Measurements from ENCODE around the gene CGB7.
"Not testable (repeated sequence)": the region's sequence is repeated elsewhere in the genome, so short reads cannot be mapped to it uniquely, and the experiment has no call there.

CGB7 gene

DNA sequence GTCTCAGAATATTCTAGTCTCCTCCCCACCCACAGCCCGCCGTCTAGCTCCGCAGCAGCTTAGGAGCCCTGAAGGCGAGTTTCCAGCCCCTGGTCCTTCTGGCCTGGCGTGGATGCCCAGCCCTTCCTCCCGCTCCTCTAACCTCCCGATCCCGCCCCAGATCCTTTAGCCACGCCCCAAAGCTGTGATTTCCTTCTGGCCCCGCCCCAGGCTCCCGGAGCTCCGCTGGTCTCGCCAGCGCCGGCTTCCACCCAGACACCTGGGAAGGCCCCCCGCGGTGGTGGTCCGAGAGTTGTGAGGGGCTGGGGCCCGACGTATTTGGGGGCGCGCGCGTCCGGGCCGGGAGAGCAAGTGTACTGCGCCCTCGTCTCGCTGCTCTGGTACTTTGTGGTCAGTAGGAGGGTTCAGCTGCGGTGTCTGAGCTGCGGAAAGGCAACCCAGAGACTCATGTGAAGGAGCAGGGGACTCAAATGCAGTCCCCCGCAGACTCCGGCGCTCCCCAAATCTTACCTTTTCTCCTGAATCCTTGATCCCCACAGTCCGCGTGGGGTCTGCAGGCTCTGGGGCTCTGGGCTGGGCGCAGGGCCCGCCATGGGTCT, at the start of gene CGB7:
Gene CGB7, minus strand, starts transcription at position 114 of the 599 bp plus-strand sequence. CDS start 2,374 bp downstream, outside the sequence.
- DNase-seq: peak; percentile 31 to 34

DNA sequence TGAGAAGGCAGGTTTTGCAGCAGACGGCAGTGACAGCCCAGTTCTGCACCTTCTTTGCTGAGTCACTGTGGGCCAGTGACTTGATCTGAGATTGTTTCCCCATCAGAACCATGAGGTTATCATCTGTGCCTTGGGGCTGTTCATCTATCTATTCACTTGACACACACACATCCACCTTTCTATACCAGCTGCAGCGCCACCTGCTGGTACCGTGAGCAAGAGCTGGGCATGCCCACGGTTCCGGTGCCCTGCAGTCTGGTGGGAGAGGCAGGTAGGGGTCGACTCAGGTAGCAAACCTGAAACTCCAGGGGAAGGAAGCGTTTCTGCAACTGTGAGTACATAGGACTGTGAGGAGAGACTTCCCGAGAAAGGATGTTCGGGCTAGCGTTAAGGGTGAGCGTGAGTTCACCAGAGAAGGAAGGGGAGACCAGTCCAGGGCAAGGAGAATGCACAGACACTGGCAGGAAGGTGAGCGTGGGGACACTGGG, 49.1 kb upstream of the CGB7 start:
- peak; percentile 51 to 60 for DNase-seq

- DNase-seq: no peak
Measured at GRCh38 chr19:49104229-49104864, 46.8 kb upstream of the CGB7 start.

DNA sequence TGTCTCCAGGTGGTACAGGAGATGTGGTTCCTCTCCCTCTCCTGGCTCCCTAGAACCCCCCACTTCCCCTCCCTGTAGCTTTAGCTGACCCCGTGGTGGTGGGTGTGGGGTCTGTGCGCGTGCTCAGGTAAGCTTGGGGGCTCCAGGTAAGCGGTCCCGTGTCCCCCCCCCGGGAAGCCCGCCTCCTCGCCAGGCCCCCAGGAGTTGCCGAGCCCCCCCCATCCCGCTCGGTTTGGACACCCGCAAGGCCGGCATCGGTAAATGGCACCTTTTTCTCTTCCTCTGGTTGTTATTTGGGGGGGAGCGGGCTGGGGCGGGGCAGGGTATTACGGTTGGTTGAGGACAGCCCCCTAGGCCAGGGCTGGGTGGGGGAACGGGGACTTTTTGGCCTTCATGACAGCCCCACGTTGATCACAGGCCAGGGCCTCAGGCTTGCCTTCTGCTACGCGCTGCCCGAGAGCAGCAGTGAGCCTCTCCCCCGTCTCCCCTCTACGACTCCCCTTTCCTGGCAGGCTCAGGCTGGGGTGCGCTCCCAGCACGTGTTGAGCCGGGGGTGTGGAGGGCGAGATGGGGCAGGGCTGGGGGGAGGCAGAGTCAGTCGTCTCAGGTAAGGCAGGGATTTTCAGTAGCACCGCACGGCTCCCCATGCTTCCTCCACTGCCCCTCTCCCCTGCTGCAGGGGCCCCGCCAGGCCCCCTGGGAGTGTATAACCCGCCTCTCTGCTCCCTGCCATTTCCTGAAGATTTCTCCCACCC, 46.0 kb upstream of the CGB7 start:
- DNase-seq: no peak

GRCh38 chr19:49102303-49102702, 44.8 kb upstream of the CGB7 start:
- DNase-seq: no peak

- no peak for DNase-seq
Measured at GRCh38 chr19:49101160-49101559, 43.6 kb upstream of the CGB7 start.

DNA sequence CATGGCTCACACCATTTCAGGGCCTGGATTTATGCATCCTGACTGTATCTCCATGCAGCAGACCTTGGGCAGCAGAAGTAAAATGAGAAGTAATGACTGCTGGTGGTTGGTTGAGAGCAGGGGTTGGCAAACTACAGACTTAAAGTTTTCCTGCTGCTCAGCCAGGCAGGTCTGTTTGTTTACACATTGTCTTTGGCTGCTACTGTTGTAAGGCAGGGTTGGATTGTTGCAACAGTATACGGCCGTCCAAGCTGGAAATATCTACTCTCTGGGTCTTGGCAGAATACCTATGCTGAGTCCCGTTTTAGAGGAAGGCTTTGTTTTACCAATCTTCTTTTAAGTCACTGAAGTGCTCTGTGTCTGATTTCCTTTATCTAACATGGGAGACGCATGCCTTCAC, 41.2 kb upstream of the CGB7 start:
- no peak for DNase-seq

GRCh38 chr19:49097453-49098288, 40.1 kb upstream of the CGB7 start:
- DNase-seq: peak; percentile 57 to 66

- no peak for DNase-seq
Measured at GRCh38 chr19:49094505-49095482, 37.2 kb upstream of the CGB7 start.

GRCh38 chr19:49092686-49093085, 35.1 kb upstream of the CGB7 start:
- no peak for DNase-seq

GRCh38 chr19:49091391-49092038, 34.0 kb upstream of the CGB7 start:
- DNase-seq: no peak

GRCh38 chr19:49086296-49086695, 28.7 kb upstream of the CGB7 start:
- no peak for DNase-seq

- DNase-seq: no peak
Measured at GRCh38 chr19:49085868-49086232, 28.3 kb upstream of the CGB7 start.

DNA sequence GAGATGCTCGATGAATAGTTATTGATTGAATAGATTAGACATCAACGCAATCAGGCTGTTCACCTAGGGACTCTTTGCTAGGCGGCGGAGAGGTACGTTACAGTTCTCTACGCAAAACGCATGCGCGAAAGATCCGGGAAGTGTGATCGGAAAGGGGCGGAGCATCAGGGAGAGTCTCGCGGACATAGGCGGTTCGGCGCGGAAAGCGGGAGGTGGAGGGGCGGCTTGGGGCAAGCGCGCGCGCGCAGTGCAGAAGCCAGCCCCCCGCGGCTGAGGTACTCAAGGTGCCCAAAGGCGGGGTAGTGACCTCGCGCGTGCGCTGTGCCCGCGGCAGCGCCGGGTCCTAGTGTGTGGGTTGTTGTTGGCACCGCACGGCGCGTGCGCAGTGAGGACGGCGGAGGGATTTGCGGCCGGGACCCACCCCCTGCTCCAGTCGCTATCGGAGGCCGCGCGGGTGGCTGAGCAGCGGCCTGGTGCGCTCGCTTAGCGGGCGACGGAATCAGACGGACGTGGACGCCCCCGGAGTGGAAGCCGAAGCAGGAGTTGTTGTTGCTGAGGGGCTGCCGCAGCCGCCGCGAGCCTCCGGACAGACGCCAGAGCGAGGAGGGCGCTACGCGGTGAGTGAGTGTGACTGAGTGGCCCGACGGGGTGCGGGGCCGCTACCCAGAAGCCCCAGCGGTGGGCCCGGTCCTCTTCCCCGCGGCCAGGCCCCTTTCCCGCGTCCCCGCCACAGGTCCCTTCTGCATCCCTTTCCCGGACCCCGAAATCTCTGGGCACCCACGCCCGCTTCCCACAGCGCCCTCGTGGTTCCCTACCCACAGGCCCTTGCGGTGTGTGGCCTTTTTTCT, 27.7 kb upstream of the CGB7 start, which contains the start of gene SNRNP70:
Gene SNRNP70, plus strand, starts transcription at position 432 of the 848 bp plus-strand sequence. CDS start 964 bp downstream, outside the sequence.
- DNase-seq: peak; percentile 99

- no peak for DNase-seq
Measured at GRCh38 chr19:49084206-49085019, 26.9 kb upstream of the CGB7 start.

DNA sequence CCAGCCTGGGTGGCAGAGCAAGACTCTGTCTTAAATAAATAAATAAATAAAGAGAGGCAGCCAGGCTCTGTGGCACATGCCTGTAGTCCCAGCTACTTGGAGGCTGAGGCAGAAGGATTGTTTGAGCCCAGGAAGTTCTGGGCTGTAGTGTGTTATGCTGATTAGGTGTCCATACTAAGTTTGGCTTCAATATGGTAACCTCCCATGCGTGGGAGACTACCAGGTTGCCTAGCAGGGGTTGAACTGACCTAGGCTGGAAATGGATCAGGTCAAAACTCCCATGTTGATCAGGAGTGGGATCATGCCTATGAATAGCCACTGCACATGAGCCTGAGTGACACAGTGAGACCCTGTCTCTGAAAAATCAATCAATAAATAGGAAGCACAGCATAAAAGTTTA, 23.7 kb upstream of the CGB7 start:
- no peak for DNase-seq

GRCh38 chr19:49080392-49080791, 22.8 kb upstream of the CGB7 start:
- DNase-seq: no peak

DNA sequence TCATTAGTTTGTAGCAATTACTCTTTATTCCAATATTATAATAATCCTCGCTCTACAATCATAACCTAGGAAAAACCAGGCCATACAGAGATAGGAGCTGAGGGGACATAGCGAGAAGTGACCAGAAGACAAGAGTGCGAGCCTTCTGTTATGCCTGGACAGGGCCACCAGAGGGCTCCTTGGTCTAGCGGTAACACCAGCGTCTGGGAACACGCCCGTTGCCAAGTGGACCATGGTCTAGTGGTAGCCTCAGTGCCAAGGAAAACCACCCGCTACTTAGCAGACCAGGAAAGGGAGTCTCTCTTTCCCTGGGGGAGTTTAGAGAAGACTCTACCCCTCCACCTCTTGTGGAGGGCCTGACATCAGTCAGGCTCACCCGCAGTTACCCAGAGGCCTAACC, 17.3 kb upstream of the CGB7 start:
- DNase-seq: not testable (repeated sequence)
